GM12872 (cell line): ENCODE measurements around the gene HSPB7.

Source experiments
- CTCF ChIP-seq: IDR thresholded peaks from 3 replicates; pipeline ENCODE4 v1.5.1; 2011; ENCODE audit warnings: low read depth, mild to moderate bottlenecking, low read length, moderate library complexity; ENCODE audit not compliant: insufficient read depth

Gene HSPB7

GRCh38 chr1:16015960-16016901 is 1.6 kb downstream of the HSPB7 start:
- no peak for TF ChIP-seq CTCF

- no peak for TF ChIP-seq CTCF
These were observed 2.4 kb downstream of the HSPB7 start for GRCh38 chr1:16015491-16015890.

GRCh38 chr1:16014509-16015482 is 3.0 kb downstream of the HSPB7 start:
- no peak for TF ChIP-seq CTCF

- TF ChIP-seq CTCF, result no peak
These were observed 4.0 kb downstream of the HSPB7 start for GRCh38 chr1:16013908-16014258.

- TF ChIP-seq CTCF, result no peak
These were observed 4.5 kb downstream of the HSPB7 start for GRCh38 chr1:16013220-16013907.

- 0 out of 3 replicates have a peak, but pooled peaks have one; percentile 10 for TF ChIP-seq CTCF
These were observed 5.1 kb downstream of the HSPB7 start for GRCh38 chr1:16012590-16013219.
